SKM-1 (cell line): ENCODE measurements around the gene GOLGA5.
"Not testable (repeated sequence)": the region's sequence is repeated elsewhere in the genome, so short reads cannot be mapped to it uniquely, and the experiment has no call there.

Experiments
- DNase-seq: peaks from one replicate; lab custom pipeline; 2025; ENCODE audit not compliant: unreplicated experiment; lab: John Stamatoyannopoulos, UW

Gene GOLGA5

DNA sequence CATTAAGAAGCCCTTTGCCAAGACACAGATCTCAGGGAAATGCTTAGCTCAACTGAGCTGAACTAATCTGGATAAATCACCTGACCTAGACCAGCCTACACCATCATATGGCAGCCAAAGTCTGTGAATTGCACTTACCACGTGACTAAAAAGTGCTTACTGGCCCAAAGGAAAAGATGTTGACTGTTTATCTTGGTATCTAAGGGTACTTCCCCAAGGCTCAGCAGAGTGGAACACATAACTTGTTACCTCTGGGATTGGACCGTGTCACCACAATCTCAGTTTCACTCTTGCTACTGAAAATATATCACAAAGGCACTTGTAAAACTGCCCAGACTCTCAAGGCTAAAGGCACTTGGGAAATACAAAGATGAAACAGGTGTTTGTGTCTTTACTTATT is 18.8 kb upstream of the GOLGA5 start:
- DNase-seq: not testable (repeated sequence)

- DNase-seq: not testable (repeated sequence)
These were observed 15.1 kb upstream of the GOLGA5 start for GRCh38 chr14:92778868-92779565.

DNA sequence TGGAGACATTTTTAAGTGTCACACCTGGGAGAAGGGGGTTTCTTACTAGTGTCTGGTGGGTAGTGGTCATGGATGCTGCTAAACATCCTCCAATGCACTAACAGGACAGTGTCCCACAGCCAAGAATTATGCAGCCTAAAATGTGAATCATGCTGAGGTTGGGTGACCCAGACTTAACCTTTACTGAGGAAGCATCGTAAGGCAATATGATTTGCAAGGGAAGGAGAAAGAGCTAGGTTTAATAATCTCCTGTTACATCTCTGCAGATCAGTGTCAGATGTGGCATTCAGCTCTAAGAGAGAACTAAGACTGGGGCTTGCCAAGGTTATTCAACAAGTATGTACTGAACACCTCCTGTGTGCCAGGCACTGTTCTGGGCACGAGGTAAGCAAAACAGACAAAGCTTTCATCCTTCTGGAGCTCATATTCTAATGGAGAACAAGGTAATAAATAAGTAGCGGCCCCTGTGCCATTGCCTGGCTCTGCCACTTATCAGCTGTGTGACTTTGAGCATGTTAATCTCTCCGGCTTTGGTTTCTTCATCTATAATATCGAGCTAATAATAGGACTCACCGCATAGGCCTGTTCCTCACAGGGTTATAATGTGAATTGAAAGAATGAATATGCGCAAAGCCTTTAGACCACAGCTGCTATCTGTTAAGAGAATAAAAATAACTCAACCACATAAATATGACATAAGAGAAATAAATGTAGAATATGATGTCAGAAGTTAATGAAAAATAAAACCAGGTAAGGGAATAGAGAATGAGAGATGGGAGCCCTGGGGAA is 13.5 kb upstream of the GOLGA5 start:
- no peak for DNase-seq

DNA sequence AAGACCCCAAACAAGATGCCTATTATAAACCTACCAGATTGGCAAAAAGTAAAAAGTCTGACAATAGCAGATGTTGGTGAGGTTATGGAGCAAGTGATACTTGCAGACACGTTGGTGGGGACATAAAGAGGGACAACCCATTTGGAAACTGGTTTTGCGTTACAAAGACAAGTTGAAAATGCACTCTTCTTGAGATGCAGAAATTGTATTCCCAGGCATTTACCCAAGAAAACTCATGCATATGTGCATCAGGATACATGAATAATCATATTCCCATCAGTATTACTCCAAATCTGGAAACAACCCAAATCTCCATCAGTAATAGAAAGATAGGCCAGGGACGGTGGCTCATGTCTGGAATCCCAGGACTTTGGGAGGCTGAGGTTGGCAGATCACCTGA is 12.8 kb upstream of the GOLGA5 start:
- DNase-seq: no peak

- peak; percentile 29 for DNase-seq
These were observed 10.2 kb upstream of the GOLGA5 start for GRCh38 chr14:92783813-92784431.

DNA sequence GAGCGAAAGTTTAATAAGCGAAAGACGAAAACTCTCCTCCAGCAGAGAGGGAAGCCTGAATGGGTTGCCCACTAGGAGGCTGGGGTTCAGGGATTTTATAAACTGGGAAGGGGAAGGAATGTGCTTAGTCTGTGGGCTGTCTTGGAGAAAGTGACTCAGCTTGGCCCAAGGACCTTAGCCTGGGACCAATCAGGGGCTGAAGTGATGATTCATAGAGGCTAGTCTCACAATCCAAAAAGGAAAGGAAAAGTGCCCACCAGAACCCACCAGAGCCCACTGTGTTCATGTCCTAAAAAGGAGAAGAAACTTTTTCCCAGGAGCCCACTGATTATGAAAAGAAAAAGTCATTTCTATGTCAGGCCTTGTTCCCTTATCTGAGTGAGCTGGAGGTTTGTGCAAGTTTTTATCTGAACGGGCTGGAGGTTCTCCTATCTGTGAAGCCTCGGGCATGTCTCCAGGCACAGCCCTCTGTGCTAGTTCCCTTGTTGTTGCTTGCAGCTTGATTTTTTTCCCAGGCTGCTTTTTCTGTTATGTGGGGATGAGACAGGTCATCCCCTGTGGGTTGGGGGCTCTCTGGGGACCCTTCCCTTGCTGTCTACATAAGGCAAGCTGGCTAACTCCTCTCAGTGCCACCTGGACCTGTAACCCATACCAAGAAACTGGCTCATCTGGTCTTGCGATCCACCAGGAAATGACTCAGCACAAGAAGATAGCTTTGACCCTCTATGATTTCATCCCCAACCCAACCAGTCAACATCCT is 8.3 kb upstream of the GOLGA5 start:
- no peak for DNase-seq

GRCh38 chr14:92786427-92786756 is 7.7 kb upstream of the GOLGA5 start:
- DNase-seq: no peak

DNA sequence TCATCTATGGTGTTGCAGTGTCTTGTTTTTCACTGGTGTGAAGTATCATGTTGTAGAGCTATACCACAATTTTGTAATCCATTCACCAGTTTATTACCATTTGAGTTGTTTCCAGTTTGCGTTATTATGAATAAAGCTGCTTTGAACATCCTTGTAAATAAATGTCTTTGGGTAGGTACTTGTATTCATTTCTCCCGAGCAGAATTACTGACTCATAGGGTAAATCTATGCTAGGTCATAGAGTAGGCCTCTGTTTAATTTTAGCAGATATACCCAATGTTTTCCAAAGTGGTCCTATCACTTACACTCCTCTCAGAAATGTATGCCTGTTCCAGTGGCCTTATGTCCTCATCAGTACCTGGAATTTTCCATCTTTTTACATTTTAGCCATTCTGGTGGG is 6.6 kb upstream of the GOLGA5 start:
- no peak for DNase-seq

GRCh38 chr14:92789457-92790089 is 4.5 kb upstream of the GOLGA5 start:
- no peak for DNase-seq

GRCh38 chr14:92792885-92793284 is 1.2 kb upstream of the GOLGA5 start:
- no peak for DNase-seq

DNA sequence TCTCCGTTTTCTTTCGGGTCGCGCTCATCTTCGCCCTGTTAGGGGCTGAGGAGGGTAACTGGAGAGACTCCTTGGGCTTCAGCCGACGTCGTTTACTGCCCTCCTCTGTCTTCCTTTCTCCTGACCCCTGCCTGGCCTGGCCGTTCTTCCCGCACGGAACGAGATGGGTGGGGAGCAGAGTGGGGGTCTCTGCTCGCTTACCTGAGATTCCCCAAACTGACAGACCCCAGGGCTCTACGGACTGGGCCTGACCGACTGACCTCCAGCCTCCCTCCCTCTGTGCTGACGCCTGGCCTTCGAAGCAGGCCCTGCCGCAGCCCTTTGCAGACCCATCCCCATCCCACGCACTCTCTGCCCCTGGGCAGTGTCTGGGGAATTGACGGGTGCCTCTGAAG is 439 bp downstream of the GOLGA5 start:
- DNase-seq: no peak

DNA sequence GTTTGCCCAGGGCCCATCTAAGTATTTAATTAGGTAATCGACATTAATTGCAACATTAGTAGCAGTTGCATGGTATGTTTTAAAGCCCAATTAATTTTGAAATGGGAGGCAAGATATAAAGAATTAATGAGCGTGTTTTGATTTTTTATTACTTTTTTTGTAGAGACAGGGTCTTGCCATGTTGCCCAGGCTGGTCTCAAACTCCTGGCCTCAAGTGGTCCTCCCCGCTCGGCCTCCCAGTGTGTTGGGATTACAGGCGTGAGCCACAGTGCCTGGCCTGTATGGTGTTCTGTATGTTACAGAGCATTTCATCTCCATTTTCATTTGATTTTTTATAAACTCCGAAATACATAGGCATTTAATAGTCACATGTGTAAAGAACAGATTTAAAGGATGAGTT is 856 bp downstream of the GOLGA5 start:
- DNase-seq: no peak

DNA sequence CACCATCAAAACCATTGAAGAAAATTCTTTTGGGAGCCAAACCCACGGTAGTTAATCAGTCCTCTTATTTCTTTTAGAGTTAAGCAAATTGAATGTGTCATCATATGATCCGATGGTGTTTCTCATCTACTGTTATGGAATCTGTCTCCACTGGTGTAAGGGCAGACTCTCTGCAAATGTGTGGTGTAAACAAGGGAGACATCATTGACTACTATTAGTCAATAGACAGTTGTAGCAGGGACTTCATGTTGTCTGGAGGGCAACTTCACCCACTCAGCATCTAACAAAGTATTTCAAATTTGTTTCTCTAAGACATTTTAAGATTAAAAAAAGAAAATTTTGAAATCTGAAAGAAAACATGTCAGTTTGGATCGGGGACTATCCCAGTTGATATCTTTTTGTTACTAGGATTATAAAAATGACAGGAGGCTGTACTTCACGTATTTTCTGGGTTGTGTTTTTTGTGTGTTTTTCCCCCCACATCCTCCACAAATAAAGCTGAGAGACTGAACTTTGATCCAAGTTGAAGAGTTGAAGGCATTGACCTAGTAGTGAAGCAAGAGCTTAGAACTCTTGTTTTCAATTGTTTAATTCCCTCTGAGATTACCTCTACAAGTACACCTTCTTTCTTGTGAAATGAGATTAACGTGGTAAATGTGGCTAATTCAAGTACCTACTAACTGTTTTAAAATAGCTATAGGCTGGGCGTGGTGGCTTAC is 4.0 kb downstream of the GOLGA5 start:
- DNase-seq: no peak

GRCh38 chr14:92798811-92799210 is 4.7 kb downstream of the GOLGA5 start:
- DNase-seq: no peak

- no peak for DNase-seq
These were observed 5.9 kb downstream of the GOLGA5 start for GRCh38 chr14:92800012-92800411.

GRCh38 chr14:92800525-92800924 is 6.4 kb downstream of the GOLGA5 start:
- no peak for DNase-seq

DNA sequence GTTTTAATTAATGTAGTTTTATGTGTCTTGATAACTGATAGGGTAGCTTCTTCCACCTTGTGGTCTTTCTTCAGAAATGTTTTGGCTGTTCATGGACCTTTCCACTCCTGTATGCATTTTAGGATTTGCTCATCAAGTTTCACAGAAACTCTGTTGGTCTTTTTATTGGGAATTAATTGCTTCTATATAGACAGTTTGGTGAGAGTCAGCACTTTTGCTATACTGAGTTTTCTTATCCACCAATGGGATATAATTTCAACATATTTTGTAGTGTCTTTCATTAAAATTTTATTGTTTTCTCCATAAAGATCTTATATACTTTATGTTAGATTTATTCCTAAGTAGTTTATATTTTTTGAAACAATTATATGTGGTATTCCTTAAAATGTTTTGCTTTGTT is 7.8 kb downstream of the GOLGA5 start:
- DNase-seq: no peak

DNA sequence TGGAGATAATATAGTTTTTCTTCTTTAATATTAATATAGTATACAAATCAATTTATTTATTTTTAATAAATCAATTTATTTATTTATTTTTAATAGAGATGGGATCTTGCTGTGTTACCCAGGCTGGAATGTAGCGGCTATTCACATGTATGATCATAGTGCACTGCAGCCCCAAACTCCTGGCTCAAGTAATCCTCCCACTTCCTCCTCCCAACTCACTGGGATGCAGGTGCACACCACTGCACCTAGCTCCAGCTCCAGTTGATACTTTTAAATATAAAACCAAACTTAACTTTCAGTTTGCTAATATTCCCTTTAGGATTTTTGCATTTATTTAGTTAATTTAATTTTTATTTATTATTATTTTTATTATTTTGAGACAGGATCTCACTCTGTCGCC is 8.6 kb downstream of the GOLGA5 start:
- no peak for DNase-seq

DNA sequence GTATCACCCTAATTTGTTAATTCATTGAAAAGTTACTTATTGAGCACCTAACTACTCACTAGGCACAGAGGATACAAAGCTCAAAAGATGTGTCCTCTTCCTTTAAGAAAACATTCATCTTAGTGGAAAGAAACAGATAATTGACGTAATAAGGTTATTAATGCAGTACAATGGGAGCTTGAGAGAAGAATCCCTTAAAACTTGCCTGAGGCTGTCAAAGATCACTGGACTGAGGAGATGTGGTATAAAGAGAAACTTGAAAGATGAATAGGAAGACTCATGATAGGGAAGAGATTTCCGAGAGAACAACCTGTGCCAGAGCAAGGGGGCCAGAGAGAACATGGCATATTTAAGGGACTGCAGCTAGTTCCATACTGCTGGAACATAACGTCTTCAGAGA is 19.1 kb downstream of the GOLGA5 start:
- no peak for DNase-seq

GRCh38 chr14:92819011-92819597 is 25.0 kb downstream of the GOLGA5 start:
- no peak for DNase-seq
